ENCODE measurements around the gene ASB10. TPM values are rescaled to one million over a fixed set of nuclear protein-coding genes. Genes with fewer than 3 reads are reported as not detected.

The ASB10 gene
- total and polyA plus RNA-seq, 2 of the 13 experiments (the other 11 are each of a cell fraction or from before 2014, with no cell fraction given), result not detected

- TF ChIP-seq HINFP (CRISPR knock-in tag; IDR thresholded peaks at IDR 0.05; ENCODE audit: low read depth) (no peak), DDIT3 (CRISPR knock-in tag; IDR thresholded peaks at IDR 0.05) (no peak), ZNF589 (CRISPR knock-in tag; conservative IDR thresholded peaks at IDR 0.05) (no peak), BCL6 (CRISPR knock-in tag; IDR thresholded peaks at IDR 0.05) (no peak)
These were observed 42.2 kb upstream of the ASB10 start (continued) for GRCh38 chr7:151229249-151229648.

DNA sequence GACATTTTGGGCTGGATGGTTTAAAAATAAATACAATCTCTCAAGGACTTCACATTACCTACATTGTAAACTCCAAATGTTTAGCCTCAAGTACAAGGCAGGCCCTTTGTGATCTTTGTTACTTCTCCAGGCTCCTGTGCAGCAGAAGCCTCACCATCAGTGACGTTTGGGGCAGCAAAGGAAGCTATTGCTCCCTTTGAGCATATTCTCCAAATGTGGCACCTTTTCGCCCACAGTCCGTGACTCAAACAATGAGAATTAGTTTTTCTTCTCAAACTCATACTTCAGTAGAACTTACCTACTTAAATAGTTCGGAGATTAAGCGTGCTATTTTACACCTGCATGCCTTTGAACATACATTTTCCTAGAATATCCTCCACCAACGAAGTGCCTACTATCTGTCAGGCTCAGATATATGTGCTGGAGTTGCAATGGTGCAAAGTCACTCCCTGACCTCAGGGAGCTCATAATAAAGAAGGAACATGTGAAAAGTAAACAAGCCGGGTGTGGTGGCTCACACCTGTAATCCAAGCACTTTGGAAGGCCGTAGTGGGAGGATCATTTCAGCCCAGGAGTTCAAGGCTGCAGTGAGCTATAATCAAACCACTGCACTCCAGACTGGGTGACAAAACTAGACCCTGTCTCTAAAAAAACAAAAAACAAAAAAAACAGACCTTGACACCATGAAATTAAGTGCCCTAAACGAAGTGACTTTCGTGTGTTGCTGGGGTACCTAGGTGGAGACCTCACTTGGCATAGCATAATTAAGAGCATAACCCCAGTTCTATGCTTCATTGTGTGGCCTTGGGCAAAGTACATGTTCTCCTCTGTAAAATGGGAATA, 41.2 kb upstream of the ASB10 start:
- H2AFZ ChIP-seq (ENCODE audit: low read length), result no peak overlapping the region
- TF ChIP-seq CENPBD1 (CRISPR knock-in tag; IDR thresholded peaks at IDR 0.05; ENCODE audit: borderline replicate concordance, low read depth) (no peak), ZNF629 (CRISPR knock-in tag; conservative IDR thresholded peaks at IDR 0.05) (peak; percentile 40; the same call in 1 of the 2 replicates), HNF4A (CRISPR knock-in tag; IDR thresholded peaks at IDR 0.05) (no peak), AKAP8 (CRISPR knock-in tag; IDR thresholded peaks at IDR 0.05) (no peak), KAT7 (CRISPR knock-in tag; IDR thresholded peaks at IDR 0.05; ENCODE audit: borderline replicate concordance) (no peak), SOX13 (IDR thresholded peaks at IDR 0.05) (no peak), SOX13 (CRISPR knock-in tag; conservative IDR thresholded peaks at IDR 0.05 in 1 of 2, IDR thresholded peaks at IDR 0.05 in 1 of 2) (0 out of 4 replicates have a peak, but pooled peaks of 1 of the 2 experiments have one; percentile 10), ZNF160 (CRISPR knock-in tag; IDR thresholded peaks at IDR 0.05) (no peak), ZNF460 (CRISPR knock-in tag; IDR thresholded peaks at IDR 0.05; ENCODE audit: borderline replicate concordance) (peak; percentile 79), JUN (CRISPR knock-in tag; IDR thresholded peaks at IDR 0.05) (no peak), KDM5A (IDR thresholded peaks at IDR 0.05; ENCODE audit: borderline replicate concordance, low read length) (no peak), ZNF451 (CRISPR knock-in tag; IDR thresholded peaks at IDR 0.05) (no peak), FOXA1 (IDR thresholded peaks at IDR 0.05) (no peak), FOXA1 (CRISPR knock-in tag; IDR thresholded peaks at IDR 0.05) (peak; percentile 62), EED (CRISPR knock-in tag; IDR thresholded peaks at IDR 0.05) (no peak)
- TF ChIP-seq, protein P1, sequence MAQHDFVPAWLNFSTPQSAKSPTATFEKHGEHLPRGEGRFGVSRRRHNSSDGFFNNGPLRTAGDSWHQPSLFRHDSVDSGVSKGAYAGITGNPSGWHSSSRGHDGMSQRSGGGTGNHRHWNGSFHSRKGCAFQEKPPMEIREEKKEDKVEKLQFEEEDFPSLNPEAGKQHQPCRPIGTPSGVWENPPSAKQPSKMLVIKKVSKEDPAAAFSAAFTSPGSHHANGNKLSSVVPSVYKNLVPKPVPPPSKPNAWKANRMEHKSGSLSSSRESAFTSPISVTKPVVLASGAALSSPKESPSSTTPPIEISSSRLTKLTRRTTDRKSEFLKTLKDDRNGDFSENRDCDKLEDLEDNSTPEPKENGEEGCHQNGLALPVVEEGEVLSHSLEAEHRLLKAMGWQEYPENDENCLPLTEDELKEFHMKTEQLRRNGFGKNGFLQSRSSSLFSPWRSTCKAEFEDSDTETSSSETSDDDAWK (CRISPR knock-in tag; IDR thresholded peaks at IDR 0.05), result no peak

More for the DNA sequence above, 41.2 kb upstream of the ASB10 start:
- H3K4me1 ChIP-seq (ENCODE audit: insufficient read depth, low read length), result peaks cover 33% of the 10 kb centered on the region
- DNase-seq (ENCODE audit: low spot score), result no peak
- peak overlapping the region; percentile 71 for H3K9ac ChIP-seq (ENCODE audit: insufficient read depth, low read depth, low read length)
- 26% methylated on average over 10 of the region's 10 CpGs for WGBS (ENCODE audit: low lambda C conversion rate)
- no TSS peak for BruUV-seq (replicated peaks)
- H3K27ac ChIP-seq (ENCODE audit: extremely low read length, insufficient read depth, low read length), result peak overlapping the region; percentile 72
- ATAC-seq, result no peak
- no peak for FAIRE-seq
- peak overlapping the region; percentile 76 to 91 (median 86) for H3K4me3 ChIP-seq (replicated peaks in 1 of 3; ENCODE audit: insufficient read depth in 1 of 3, low read depth in 2 of 3, low read length in 3 of 3)
- peak overlapping the region; percentile 85 for H3K4me2 ChIP-seq (ENCODE audit: low read depth, low read length)
- ChIA-PET POLR2A (interaction anchor here (1.1 to 1.6 kb wide), 4 partner anchors 19 to 1603 kb away, joined by 4 to 9 read pairs (median 6); partner anchors contain the start of gene FASTK), CTCF (ENCODE audit: low intra/inter-chr PET ratio, low total read pairs) (interaction anchor here (1.0 kb wide), 1 partner anchor 17 kb away, joined by 4 read pairs; no protein-coding TSS in a partner anchor)
- intact Hi-C loops (cut with micrococcal nuclease; ENCODE audit: unreplicated experiment), result no loop called here
- H3K79me2 ChIP-seq (ENCODE audit: insufficient read depth, low read length), result peaks cover 23% of the 10 kb centered on the region
- no peaks in the 10 kb centered on the region; the same call in 1 of the 2 replicates for H4K20me1 ChIP-seq (ENCODE audit: insufficient read depth, low read length)
- no peaks in the 10 kb centered on the region; a peak in 1 of 5 replicates for H3K27me3 ChIP-seq (ENCODE audit: control insufficient read depth in 1 of 2, insufficient read depth in 2 of 2, low read length in 2 of 2)
- peaks cover 10 to 18% of the 10 kb centered on the region in 2 experiments; a peak in 4 of 5 replicates for H3K36me3 ChIP-seq (replicated peaks in 1 of 2; ENCODE audit: control insufficient read depth in 1 of 2, insufficient read depth in 2 of 2, low read length in 2 of 2)
- in situ Hi-C loops (cut with HindIII; ENCODE audit: extremely low pct_ligation_motif_present, low pct_unique_long_range_greater_than_20kb), result no loop called here
- no peaks in the 10 kb centered on the region for H3K9me3 ChIP-seq (ENCODE audit: low read length)
